GM19468 (cell line): ENCODE data around the gene SMIM11.
"Not testable (repeated sequence)": the region's sequence is repeated elsewhere in the genome, so short reads cannot be mapped to it uniquely, and the experiment has no call there.

Source experiments
- ATAC-seq: cut with Tn5 transposase; IDR thresholded peaks from one replicate; pipeline ENCODE4 v1.9.1; 2021; ENCODE audit warnings: mild to moderate bottlenecking, moderate library complexity, moderate number of reproducible peaks; ENCODE audit not compliant: unreplicated experiment; ENCODE audit errors: extremely low read depth

Gene SMIM11

GRCh38 chr21:34353182-34353581 is 22.1 kb upstream of the SMIM11 start:
- no peak for ATAC-seq

GRCh38 chr21:34354836-34355235 is 20.5 kb upstream of the SMIM11 start:
- ATAC-seq = no peak

GRCh38 chr21:34355570-34355969 is 19.7 kb upstream of the SMIM11 start:
- ATAC-seq = no peak

GRCh38 chr21:34357889-34358288 is 17.4 kb upstream of the SMIM11 start:
- no peak for ATAC-seq

- no peak for ATAC-seq
Observed at GRCh38 chr21:34358866-34359265, 16.4 kb upstream of the SMIM11 start.

GRCh38 chr21:34360488-34361241 is 14.6 kb upstream of the SMIM11 start:
- ATAC-seq = no peak

GRCh38 chr21:34362136-34362444 is 13.2 kb upstream of the SMIM11 start:
- no peak for ATAC-seq

- ATAC-seq = no peak
Observed at GRCh38 chr21:34362670-34363069, 12.6 kb upstream of the SMIM11 start.

- no peak for ATAC-seq
Observed at GRCh38 chr21:34363733-34364132, 11.6 kb upstream of the SMIM11 start, which contains the start of gene KCNE2. Gene KCNE2 (plus strand): TSS chr21:34364006. CDS start chr21:34370479, 6,473 bp downstream.

GRCh38 chr21:34364921-34365320 is 10.4 kb upstream of the SMIM11 start:
- no peak for ATAC-seq

GRCh38 chr21:34365809-34366208 is 9.5 kb upstream of the SMIM11 start:
- no peak for ATAC-seq

GRCh38 chr21:34367320-34367935 is 7.9 kb upstream of the SMIM11 start:
- no peak for ATAC-seq

GRCh38 chr21:34369741-34370140 is 5.6 kb upstream of the SMIM11 start:
- no peak for ATAC-seq

- ATAC-seq = no peak
Observed at GRCh38 chr21:34372321-34372720, 3.0 kb upstream of the SMIM11 start.

GRCh38 chr21:34374462-34374861 is 845 bp upstream of the SMIM11 start:
- not testable (repeated sequence) for ATAC-seq

- ATAC-seq = peak; percentile 27
Observed at GRCh38 chr21:34375619-34375972, 289 bp downstream of the SMIM11 start.

- not testable (repeated sequence) for ATAC-seq
Observed at GRCh38 chr21:34383138-34383537, 7.8 kb downstream of the SMIM11 start.

GRCh38 chr21:34383724-34384415 is 8.6 kb downstream of the SMIM11 start:
- peak; percentile 80 for ATAC-seq

- ATAC-seq = not testable (repeated sequence)
Observed at GRCh38 chr21:34400522-34400921, 25.2 kb downstream of the SMIM11 start.

- not testable (repeated sequence) for ATAC-seq
Observed at GRCh38 chr21:34404742-34405141, 29.4 kb downstream of the SMIM11 start.

GRCh38 chr21:34405686-34406085 is 30.4 kb downstream of the SMIM11 start:
- ATAC-seq = not testable (repeated sequence)
